ENCODE measurements around the gene RPSA.
A peak's percentile ranks its signal among the peaks of the same experiment; 100 is the strongest.
"Not testable (repeated sequence)": the region's sequence is repeated elsewhere in the genome, so short reads cannot be mapped to it uniquely, and the experiment has no call there.

The RPSA gene

DNA sequence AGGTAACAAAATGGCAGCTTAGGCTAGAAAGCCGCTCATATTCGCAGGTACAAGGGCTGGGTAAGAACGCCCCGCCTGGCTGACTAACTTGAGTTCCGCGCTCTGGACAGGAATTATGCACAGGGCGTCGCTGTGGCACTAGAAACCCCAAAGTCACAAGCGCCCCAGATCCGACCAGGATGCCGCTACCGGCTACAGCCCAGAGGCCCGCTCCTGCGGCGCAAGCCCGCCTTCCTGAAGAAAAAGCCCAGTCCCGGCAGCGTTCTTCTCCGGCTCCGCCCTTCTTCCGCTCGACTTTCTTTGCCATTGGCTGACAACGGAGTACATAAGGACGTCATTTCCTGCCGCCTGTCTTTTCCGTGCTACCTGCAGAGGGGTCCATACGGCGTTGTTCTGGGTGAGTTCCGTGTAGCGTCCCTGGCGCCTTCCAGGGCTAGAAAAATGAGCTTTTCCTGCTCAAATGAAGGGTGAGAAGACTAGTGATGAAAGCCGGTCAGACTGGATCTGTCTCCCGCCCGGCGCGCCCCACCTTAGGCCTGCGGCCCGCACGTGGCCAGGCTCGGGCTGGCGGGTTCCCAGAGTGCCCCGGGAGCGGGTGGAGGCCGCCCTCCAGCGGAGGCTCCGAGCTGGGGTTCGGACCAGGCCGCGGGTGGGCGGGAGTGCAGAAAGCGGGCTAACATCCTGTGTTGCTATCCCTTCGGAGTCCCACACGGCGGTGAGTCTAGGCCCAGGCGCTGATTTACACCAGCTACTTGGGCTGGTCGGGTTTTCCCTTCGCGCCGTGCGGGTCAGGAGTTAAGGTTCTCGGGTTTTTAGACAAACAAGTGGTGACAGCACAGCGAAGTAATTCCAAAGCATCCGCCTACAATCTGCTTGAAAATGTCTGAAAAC lies at the start of gene RPSA:
TSS of gene RPSA (plus strand) at position 353 of the 891 bp plus-strand sequence. CDS start 934 bp downstream, outside the sequence.
- DNase-seq = peak; percentile 95 to 99

DNA sequence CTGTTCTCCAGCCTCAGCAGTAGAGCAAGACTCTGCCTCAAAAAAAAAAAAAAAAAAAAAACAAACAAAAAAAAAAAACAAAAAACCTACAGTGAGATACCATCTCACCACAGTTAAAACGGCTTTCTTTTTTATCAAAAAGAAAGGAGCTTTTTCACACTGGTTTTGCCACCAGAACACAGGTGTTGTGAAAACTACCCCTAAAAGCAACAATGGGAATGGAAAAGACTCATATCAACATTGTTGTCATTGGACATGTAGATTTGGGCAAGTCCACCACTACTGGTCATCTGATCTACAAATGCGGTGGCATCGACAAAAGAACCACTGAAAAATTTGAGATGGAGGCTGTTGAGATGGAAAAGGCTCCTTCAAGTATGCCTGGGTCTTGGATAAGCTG lies 48.2 kb upstream of the RPSA start:
- no peak for DNase-seq

GRCh38 chr3:39361252-39361927 lies 45.1 kb upstream of the RPSA start:
- no peak for DNase-seq

GRCh38 chr3:39362192-39362591 lies 44.3 kb upstream of the RPSA start:
- DNase-seq = no peak

DNA sequence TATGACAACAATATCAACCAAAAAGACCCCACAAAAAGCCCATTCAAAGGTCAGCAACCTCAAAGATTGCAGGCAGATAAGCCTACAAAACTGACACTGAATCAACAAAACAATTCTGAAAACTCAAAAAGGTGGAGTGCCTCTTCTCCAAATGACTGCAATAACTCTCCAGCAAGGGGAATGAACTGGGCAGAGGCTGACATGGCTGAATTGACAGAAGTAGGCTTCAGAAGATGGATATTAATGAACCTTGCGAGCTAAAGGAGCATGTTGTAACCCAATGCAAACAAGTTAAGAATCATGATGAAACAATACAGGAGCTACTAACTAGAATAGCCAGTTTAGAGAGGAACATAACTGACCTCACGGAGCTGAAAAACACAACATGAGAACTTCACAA lies 43.7 kb upstream of the RPSA start:
- DNase-seq = no peak

- DNase-seq = not testable (repeated sequence)
Measured at GRCh38 chr3:39370450-39370849, 36.1 kb upstream of the RPSA start.

DNA sequence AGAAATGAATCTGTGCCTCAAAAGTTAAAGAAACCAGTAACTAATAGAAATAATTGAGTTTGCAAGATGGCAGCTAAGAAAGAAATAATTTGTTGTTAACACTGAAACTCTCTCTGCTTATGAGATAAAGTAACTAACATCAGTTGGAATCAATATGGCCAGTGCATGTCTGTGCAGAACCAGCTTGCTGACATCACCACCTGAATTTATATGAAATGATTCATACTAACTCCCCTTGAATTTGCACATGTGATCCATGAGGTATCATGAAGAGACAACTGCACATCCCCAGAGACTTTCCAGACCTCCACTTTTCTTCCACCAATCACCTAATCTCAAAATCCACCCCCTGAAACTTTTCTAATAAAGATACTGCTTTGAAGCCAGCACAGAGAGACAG lies 33.7 kb upstream of the RPSA start:
- DNase-seq = no peak

DNA sequence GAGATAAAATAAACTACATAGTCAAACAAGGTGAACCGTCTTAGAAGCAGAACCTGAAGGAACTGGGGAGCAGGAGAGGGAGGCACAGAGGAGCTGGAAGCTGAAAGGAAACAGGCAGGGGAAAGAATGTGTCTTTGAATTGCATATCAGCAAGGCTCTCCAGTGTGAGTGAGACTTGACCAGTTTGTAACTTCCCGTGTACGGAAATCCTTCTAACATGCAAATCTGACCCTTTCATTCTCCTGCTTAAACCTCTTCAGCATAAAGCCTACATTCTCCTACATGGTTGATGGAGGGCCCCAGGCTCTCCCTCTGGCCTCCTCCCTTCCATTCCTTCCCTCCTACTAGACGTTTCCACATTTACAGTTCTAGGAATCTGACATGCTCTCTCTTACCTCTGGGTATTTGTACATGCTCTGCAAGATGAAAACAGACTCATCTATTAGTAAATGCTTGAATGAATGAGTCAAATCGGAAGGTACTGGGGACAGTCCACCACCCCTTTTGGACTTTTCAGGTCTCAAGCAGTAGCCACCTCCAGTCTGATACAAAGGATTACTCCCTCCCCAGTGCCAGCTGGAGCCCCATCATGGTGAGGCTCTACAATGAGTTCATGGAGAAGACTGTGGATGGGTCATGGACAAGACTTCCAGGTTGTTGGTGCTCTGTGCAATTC lies 29.4 kb upstream of the RPSA start:
- no peak for DNase-seq

DNA sequence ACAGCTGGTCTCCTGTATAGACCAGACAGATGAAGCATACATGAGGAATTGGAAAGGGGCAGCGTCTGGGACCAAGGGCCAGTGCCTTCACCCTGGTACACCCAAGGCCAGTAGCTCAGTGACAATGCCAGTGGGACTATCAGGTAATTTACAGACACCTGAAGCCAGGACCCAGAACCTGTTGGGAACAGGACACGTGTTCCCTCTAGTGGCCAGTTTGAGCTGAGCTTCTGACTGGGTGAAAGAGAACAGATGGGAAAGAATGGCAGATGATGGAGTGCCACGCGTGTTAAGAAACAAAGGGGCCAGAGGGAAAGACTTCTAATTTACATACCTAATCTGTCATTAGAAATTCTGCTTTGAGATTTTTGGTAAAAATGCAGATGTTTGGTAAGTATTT lies 28.4 kb upstream of the RPSA start:
- no peak for DNase-seq

- no peak for DNase-seq
Measured at GRCh38 chr3:39378957-39379777, 27.4 kb upstream of the RPSA start.

DNA sequence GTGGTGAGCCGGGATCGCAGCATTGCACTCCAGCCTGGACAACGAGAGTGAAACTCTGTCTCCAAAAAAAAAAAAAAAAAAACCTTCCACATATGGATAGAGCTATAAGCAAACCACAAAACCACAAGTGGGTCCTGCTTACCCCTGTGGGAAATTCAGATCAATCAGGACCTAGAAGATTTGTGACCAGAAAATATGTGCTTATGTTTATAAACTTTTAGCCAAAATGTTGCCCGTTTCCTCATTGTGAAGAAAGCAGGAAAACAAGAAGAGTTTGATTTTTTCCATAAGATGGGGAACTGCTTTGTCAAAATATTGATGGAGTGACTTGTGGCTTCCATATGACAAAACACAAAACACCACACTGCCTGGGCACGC lies 26.8 kb upstream of the RPSA start:
- DNase-seq = no peak

GRCh38 chr3:39381432-39381831 lies 25.1 kb upstream of the RPSA start:
- DNase-seq = no peak

- DNase-seq = no peak
Measured at GRCh38 chr3:39383045-39383880, 23.3 kb upstream of the RPSA start, which contains the start of gene SLC25A38. SLC25A38 (plus strand) TSS chr3:39383370; CDS start chr3:39383725, 355 bp downstream.

DNA sequence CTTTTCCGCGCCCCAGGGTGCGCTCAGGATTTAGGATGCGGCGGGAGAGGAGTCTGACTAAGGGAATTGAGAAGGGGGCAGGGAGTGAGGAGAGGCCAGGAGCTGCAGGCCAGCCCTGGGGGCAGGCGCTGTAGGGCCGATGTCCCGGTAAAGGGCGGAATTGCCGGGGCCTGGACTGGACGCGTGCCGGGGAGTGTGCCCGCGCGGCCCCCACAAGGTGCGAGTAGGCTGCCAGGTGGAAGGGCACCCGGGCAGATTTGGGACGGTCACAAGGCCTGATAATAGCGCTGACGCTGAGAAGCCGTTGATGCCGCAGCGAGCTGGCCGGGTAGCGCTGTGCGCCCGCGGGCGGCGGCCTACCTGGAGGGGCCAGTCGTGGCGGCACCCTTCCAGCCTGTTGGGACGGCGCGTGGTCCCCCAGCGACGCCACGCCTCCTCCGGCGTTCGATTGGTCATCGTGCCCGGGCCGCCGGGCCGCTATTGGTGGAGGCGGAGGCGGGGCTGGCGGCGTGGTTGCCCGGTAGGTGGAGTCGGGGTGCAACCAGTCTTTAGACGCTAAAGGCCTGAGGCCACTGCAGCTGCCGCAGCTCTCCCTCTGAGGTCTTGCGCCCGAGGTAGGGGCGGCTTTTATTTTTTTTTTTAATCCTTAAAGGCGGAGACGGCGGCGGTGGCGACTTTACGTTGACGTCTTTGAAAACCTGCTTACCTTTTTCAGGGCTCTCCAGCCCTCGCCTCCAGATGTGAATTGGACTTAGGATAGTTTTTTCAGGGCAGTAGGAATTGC lies 22.4 kb upstream of the RPSA start:
- DNase-seq = no peak

GRCh38 chr3:39384665-39385000 lies 21.9 kb upstream of the RPSA start:
- DNase-seq = no peak

- no peak for DNase-seq
Measured at GRCh38 chr3:39385456-39386090, 20.9 kb upstream of the RPSA start.

DNA sequence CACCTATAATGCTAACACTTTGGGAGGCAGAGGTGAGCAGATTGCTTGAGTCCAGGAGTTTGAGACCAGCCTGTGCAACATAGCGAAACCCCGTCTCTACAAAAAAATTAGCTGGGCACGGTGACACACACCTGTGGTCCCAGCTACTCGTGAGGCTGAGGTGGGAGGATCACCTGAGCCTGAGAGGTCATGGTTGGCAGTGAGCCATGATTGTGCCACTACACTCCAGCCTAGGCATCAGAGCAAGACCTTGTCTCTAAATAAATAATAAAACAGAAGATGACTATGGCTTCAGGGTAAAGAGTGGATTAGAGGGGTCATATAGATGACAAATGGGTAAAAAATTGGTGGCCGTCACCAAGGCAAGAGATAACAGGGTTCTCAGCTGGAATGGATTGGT lies 20.2 kb upstream of the RPSA start:
- DNase-seq = no peak

DNA sequence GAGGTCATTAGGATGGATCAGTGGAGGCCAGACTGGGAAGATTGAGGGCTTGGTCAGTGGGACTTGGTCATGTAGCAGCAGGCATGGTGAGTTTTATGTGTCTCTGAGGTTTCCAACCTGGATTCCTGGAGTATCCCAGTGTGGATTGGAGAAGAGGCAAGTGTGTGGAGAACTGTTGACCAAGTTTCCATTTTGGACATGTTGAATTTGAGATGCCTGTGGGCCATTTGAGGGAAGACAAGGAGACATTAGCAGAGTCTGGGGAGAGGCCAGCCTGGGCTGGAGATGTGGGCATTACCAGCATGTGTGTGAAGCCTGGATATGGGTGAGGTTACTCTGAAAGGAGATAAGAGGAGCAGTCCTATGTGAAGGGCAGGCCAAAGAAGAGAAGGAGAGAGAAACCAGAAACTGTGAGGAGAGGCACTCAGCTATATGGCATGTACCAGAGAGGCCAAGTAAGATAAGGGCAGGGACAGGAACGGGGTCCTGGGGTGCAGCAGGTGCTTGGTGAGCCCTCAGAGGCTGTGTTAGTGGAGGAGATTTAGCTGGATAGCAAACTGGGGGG lies 19.0 kb upstream of the RPSA start:
- no peak for DNase-seq

DNA sequence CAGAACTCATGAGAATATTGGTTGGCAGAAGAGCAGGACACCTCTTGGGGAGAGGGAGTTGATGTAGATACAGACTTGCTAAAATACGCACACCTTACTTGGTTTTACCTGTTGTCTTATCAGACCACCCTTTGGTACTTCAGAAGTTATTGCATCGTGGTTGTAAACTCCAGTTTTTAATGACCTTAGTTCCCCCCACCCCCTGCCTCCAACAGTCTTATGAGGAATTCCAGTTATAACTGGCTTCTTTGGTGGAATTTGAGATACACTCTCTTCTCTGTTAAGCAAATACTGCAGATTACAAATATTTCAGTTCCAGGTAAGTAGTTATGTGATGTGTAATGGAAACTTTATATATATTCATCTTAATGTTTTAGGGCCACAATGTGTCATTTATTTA lies 18.4 kb upstream of the RPSA start:
- DNase-seq = no peak

- DNase-seq = no peak
Measured at GRCh38 chr3:39388741-39389248, 17.7 kb upstream of the RPSA start.
